ENCODE results near the gene SULT1A1. TPM values are rescaled to one million over a fixed set of nuclear protein-coding genes. Genes with fewer than 3 reads are reported as not detected.
A peak's percentile ranks its signal among the peaks of the same experiment; 100 is the strongest.
"Not testable (repeated sequence)": the region's sequence is repeated elsewhere in the genome, so short reads cannot be mapped to it uniquely, and the experiment has no call there.

The SULT1A1 gene
- total RNA-seq, 3 donors from 2014 or later (not counting 1 experiment from before 2014, with no cell fraction given), result 5.7 to 15.8 (median 7.8) TPM

- Histone ChIP-seq H3K27me3 (ENCODE audit: control insufficient read depth, insufficient read depth, low read length) (no peaks in the 10 kb centered on the region), H3K27ac (ENCODE audit: low read length) (no peak overlapping the region), H3K4me3 (ENCODE audit: low read length) (no peak overlapping the region), H3K9me3 (ENCODE audit: control insufficient read depth, insufficient read depth, low read length) (no peaks in the 10 kb centered on the region), H3K4me1 (ENCODE audit: control insufficient read depth, insufficient read depth, low read length) (no peaks in the 10 kb centered on the region), H3K36me3 (ENCODE audit: control insufficient read depth, insufficient read depth, low read length) (no peaks in the 10 kb centered on the region)
- no peak for TF ChIP-seq CTCF (IDR thresholded peaks at IDR 0.05)
- Mint-ChIP-seq H3K36me3 (no peaks in the 10 kb centered on the region), H3K9me3 (no peaks in the 10 kb centered on the region), H3K4me1 (no peaks in the 10 kb centered on the region), H3K27ac (peak overlapping the region in 1 of 2 donors; percentile 42), H3K4me3 (no peak overlapping the region), H3K27me3 (ENCODE audit: low read depth in 2 of 2) (no peaks in the 10 kb centered on the region)
- ATAC-seq (no peak), DNase-seq (no peak)
- WGBS (ENCODE audit: insufficient coverage), result 86% methylated on average over 11 of the region's 11 CpGs
- intact Hi-C loops (cut with micrococcal nuclease), result no loop called here
These were observed 6.3 kb downstream of the SULT1A1 start for GRCh38 chr16:28603381-28604185.

- Mint-ChIP-seq H3K27me3 (ENCODE audit: low read depth in 2 of 2) (no peaks in the 10 kb centered on the region), H3K4me3 (no peak overlapping the region), H3K27ac (no peak overlapping the region), H3K9me3 (no peaks in the 10 kb centered on the region), H3K36me3 (no peaks in the 10 kb centered on the region), H3K4me1 (no peaks in the 10 kb centered on the region)
- intact Hi-C loops (cut with micrococcal nuclease), result no loop called here
- no peak overlapping the region for H3K4me3 ChIP-seq (ENCODE audit: low read length)
- no peak for DNase-seq
- 61% methylated on average over 4 of the region's 6 CpGs for WGBS (ENCODE audit: insufficient coverage)
- H3K4me1 ChIP-seq (ENCODE audit: control insufficient read depth, insufficient read depth, low read length), result no peaks in the 10 kb centered on the region
- H3K9me3 ChIP-seq (ENCODE audit: control insufficient read depth, insufficient read depth, low read length), result no peaks in the 10 kb centered on the region
- H3K27me3 ChIP-seq (ENCODE audit: control insufficient read depth, insufficient read depth, low read length), result no peaks in the 10 kb centered on the region
- TF ChIP-seq CTCF (IDR thresholded peaks at IDR 0.05), result no peak
- ATAC-seq, result no peak
- H3K36me3 ChIP-seq (ENCODE audit: control insufficient read depth, insufficient read depth, low read length), result no peaks in the 10 kb centered on the region
- H3K27ac ChIP-seq (ENCODE audit: low read length), result no peak overlapping the region
These were observed 7.3 kb downstream of the SULT1A1 start for GRCh38 chr16:28602529-28602928.

GRCh38 chr16:28602062-28602461 is 7.8 kb downstream of the SULT1A1 start:
- 87% methylated on average over 4 of the region's 10 CpGs for WGBS (ENCODE audit: insufficient coverage)

GRCh38 chr16:28601589-28601988 is 8.3 kb downstream of the SULT1A1 start:
- H3K27ac Mint-ChIP-seq; H3K27me3 ChIP-seq (ENCODE audit: control insufficient read depth, insufficient read depth, low read length); ATAC-seq; H3K4me3 ChIP-seq (ENCODE audit: low read length); H3K27me3 Mint-ChIP-seq (ENCODE audit: low read depth in 2 of 2); H3K4me3 Mint-ChIP-seq; H3K4me1 ChIP-seq (ENCODE audit: control insufficient read depth, insufficient read depth, low read length); H3K27ac ChIP-seq (ENCODE audit: low read length); H3K36me3 ChIP-seq (ENCODE audit: control insufficient read depth, insufficient read depth, low read length); H3K9me3 Mint-ChIP-seq; H3K36me3 Mint-ChIP-seq; H3K4me1 Mint-ChIP-seq; DNase-seq; intact Hi-C loops (cut with micrococcal nuclease); H3K9me3 ChIP-seq (ENCODE audit: control insufficient read depth, insufficient read depth, low read length): not testable (repeated sequence)
- WGBS (ENCODE audit: insufficient coverage), result 95% methylated on average over 11 of the region's 13 CpGs

More at GRCh38 chr16:28602062-28602461, 7.8 kb downstream of the SULT1A1 start:
- H3K27ac Mint-ChIP-seq; DNase-seq; H3K36me3 Mint-ChIP-seq; H3K27me3 Mint-ChIP-seq (ENCODE audit: low read depth in 2 of 2); H3K4me3 ChIP-seq (ENCODE audit: low read length); H3K36me3 ChIP-seq (ENCODE audit: control insufficient read depth, insufficient read depth, low read length); intact Hi-C loops (cut with micrococcal nuclease); H3K4me3 Mint-ChIP-seq; H3K27me3 ChIP-seq (ENCODE audit: control insufficient read depth, insufficient read depth, low read length); H3K4me1 Mint-ChIP-seq; ATAC-seq; H3K27ac ChIP-seq (ENCODE audit: low read length); H3K9me3 Mint-ChIP-seq; H3K9me3 ChIP-seq (ENCODE audit: control insufficient read depth, insufficient read depth, low read length); H3K4me1 ChIP-seq (ENCODE audit: control insufficient read depth, insufficient read depth, low read length): not testable (repeated sequence)

- H3K9me3 ChIP-seq (ENCODE audit: control insufficient read depth, insufficient read depth, low read length); ATAC-seq; H3K9me3 Mint-ChIP-seq; H3K4me1 ChIP-seq (ENCODE audit: control insufficient read depth, insufficient read depth, low read length); H3K4me3 Mint-ChIP-seq; H3K27me3 Mint-ChIP-seq (ENCODE audit: low read depth in 2 of 2); H3K36me3 Mint-ChIP-seq; H3K27ac Mint-ChIP-seq; intact Hi-C loops (cut with micrococcal nuclease); H3K4me1 Mint-ChIP-seq; H3K27ac ChIP-seq (ENCODE audit: low read length); H3K27me3 ChIP-seq (ENCODE audit: control insufficient read depth, insufficient read depth, low read length); H3K4me3 ChIP-seq (ENCODE audit: low read length); DNase-seq; H3K36me3 ChIP-seq (ENCODE audit: control insufficient read depth, insufficient read depth, low read length): not testable (repeated sequence)
- WGBS (ENCODE audit: insufficient coverage), result 55% methylated on average over 11 of the region's 20 CpGs
These were observed 8.9 kb downstream of the SULT1A1 start for GRCh38 chr16:28600965-28601364.

- DNase-seq; intact Hi-C loops (cut with micrococcal nuclease); H3K4me3 ChIP-seq (ENCODE audit: low read length); H3K27me3 Mint-ChIP-seq (ENCODE audit: low read depth in 2 of 2); H3K27ac ChIP-seq (ENCODE audit: low read length); H3K4me3 Mint-ChIP-seq; H3K9me3 ChIP-seq (ENCODE audit: control insufficient read depth, insufficient read depth, low read length); H3K9me3 Mint-ChIP-seq; H3K4me1 Mint-ChIP-seq; H3K27me3 ChIP-seq (ENCODE audit: control insufficient read depth, insufficient read depth, low read length); H3K27ac Mint-ChIP-seq; H3K36me3 ChIP-seq (ENCODE audit: control insufficient read depth, insufficient read depth, low read length); H3K36me3 Mint-ChIP-seq; H3K4me1 ChIP-seq (ENCODE audit: control insufficient read depth, insufficient read depth, low read length): not testable (repeated sequence)
- no CpG with 5 or more reads among the region's 17 CpGs for WGBS (ENCODE audit: insufficient coverage)
- peak; percentile 76 to 99 (median 97) for ATAC-seq
These were observed 10.2 kb downstream of the SULT1A1 start for GRCh38 chr16:28599377-28600285.
